GM21515 (cell line): Measurements from ENCODE around the gene ADAM12.

Experiments used
- ATAC-seq: cut with Tn5 transposase; IDR thresholded peaks from one replicate; pipeline ENCODE4 v1.9.1; 2021; ENCODE audit not compliant: unreplicated experiment

Gene ADAM12

GRCh38 chr10:126218778-126219649, 169.3 kb downstream of the ADAM12 start:
- no peak for ATAC-seq

- no peak for ATAC-seq
Measured at GRCh38 chr10:126218174-126218573, 170.1 kb downstream of the ADAM12 start.

- ATAC-seq = no peak
Measured at GRCh38 chr10:126216632-126216961, 171.7 kb downstream of the ADAM12 start.

- ATAC-seq = no peak
Measured at GRCh38 chr10:126215746-126216631, 172.3 kb downstream of the ADAM12 start.

GRCh38 chr10:126214679-126215078, 173.6 kb downstream of the ADAM12 start:
- no peak for ATAC-seq

- no peak for ATAC-seq
Measured at GRCh38 chr10:126214021-126214420, 174.3 kb downstream of the ADAM12 start.

- ATAC-seq = no peak
Measured at GRCh38 chr10:126212738-126213137, 175.5 kb downstream of the ADAM12 start.

- ATAC-seq = no peak
Measured at GRCh38 chr10:126210051-126210651, 178.1 kb downstream of the ADAM12 start.

- ATAC-seq = no peak
Measured at GRCh38 chr10:126209451-126209850, 178.8 kb downstream of the ADAM12 start.

- no peak for ATAC-seq
Measured at GRCh38 chr10:126208726-126209302, 179.5 kb downstream of the ADAM12 start.

- no peak for ATAC-seq
Measured at GRCh38 chr10:126207851-126208250, 180.4 kb downstream of the ADAM12 start.

- ATAC-seq = no peak
Measured at GRCh38 chr10:126207313-126207771, 180.9 kb downstream of the ADAM12 start.

- no peak for ATAC-seq
Measured at GRCh38 chr10:126205486-126206205, 182.6 kb downstream of the ADAM12 start.

GRCh38 chr10:126204320-126204719, 184.0 kb downstream of the ADAM12 start:
- no peak for ATAC-seq

- ATAC-seq = no peak
Measured at GRCh38 chr10:126203746-126204145, 184.5 kb downstream of the ADAM12 start.

- no peak for ATAC-seq
Measured at GRCh38 chr10:126201603-126202002, 186.7 kb downstream of the ADAM12 start.

- ATAC-seq = no peak
Measured at GRCh38 chr10:126199221-126199998, 188.9 kb downstream of the ADAM12 start.

GRCh38 chr10:126198681-126199080, 189.6 kb downstream of the ADAM12 start:
- ATAC-seq = no peak

- ATAC-seq = no peak
Measured at GRCh38 chr10:126197036-126197543, 191.2 kb downstream of the ADAM12 start.
